Jurkat, Clone E6-1 (cell line): Measurements from ENCODE around the gene CHKB.
"Not testable (repeated sequence)": the region's sequence is repeated elsewhere in the genome, so short reads cannot be mapped to it uniquely, and the experiment has no call there.

Source experiments
- DNase-seq: peaks from one replicate; pipeline ENCODE4 v3.0.0-alpha.2; 2011; ENCODE audit warnings: low read depth, low spot score
- H3K4me3 ChIP-seq: 2 replicates; pipeline ENCODE4 v1.5.1; 2011; ENCODE audit warnings: mild to moderate bottlenecking, low read length, control low read depth, moderate library complexity

CHKB gene

DNA sequence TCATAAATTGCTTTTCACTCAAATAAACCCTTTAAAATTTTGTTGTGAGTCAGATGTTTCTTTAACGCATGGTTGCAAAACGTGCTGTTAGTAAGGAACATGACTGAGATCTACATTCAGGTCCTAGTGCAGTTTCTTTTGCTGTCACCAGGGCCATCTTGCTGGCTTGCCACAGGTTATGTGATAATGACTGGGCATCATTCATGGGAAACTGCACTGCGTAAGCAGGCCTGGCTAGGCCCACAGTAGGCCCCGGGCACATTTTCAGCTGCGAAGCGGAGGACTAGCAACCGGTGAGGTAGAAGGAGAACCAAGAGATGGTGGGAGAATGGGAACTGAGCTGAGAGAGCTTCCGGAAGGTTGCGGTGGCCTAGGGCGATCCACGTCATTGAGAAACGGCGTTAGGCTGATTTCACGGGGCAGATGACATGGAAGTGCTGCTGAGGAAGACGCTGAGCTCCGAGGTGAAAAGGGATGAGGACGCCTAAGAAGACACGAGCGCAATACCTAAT, 40.2 kb downstream of the CHKB start:
- no peak for DNase-seq
- H3K4me3 ChIP-seq = no peak overlapping the region

DNA sequence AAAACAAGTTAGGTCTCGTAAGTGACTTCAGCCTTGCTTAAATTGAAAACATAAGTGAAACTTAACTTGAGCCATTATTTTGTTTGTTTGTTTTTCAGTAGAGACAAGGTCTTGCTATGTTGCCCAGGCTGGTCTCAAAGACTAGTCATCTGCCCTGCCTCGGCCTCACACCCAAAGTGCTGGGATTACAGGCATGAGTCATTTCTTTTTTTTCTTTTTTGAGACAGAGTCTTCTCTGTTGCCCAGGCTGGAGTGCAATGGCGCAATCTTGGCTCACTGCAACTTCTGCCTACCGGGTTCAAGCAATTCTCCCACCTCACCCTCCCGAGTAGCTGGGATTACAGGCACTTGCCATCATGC, 41.0 kb downstream of the CHKB start:
- H3K4me3 ChIP-seq, DNase-seq: not testable (repeated sequence)

DNA sequence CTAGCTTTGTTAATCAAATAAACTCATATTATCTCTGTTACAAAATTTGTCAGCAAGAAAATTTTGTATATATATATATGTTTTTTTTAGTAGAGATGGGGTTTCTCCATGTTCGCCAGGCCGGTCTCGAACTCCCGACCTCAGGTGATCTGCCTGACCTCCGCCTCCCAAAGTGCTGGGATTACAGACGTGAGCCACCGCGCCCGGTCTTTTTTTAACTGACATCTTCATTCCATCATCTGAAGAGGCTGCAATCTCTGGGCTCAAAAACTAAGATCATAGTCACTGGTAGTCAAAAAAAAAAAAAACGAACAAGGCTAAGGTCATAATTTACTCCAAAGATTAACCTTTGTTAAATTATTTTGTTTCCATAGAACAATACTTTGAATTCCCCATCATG, 42.3 kb downstream of the CHKB start:
- DNase-seq = no peak
- no peak overlapping the region for H3K4me3 ChIP-seq

DNA sequence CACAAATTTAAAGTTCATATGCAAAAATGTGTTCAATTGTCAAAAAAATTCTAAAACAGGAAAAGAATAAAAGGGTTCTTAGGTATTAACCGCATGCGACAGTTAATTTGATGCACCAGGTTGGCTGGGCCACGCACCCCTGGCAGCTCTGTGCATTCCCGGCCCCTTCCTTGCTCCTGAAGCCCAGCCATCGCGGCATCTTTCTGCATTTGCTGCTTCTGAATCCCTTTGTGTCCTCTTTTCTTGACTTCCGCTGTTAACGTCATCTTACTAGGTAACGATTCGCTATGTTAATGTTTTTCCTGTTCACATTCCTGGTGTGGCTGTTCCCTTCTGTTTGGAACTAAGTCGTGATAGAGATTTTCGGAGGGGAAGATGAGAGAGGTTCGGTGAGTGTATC, 44.9 kb downstream of the CHKB start:
- no peak for DNase-seq
- H3K4me3 ChIP-seq = no peak overlapping the region

DNA sequence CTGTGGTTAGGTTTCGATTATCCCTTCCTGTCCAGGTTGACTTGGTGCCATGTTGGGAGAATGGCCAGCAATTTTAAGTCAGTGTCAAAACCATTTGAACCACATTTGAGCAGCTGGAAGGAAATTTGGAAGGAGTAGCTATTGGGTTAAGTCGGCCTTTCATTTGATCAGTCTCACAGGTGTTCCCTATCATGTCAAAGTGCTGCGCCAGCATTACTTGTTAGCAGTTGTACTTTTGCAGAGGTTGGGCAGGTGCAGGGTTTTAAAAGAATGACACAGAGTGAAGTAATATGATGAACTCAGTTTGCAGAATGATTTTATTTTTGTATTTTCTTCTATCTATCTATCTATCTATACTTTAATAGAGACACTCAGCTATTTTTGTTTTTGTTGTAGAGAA, 46.4 kb downstream of the CHKB start:
- DNase-seq = no peak
- H3K4me3 ChIP-seq = no peak overlapping the region

DNA sequence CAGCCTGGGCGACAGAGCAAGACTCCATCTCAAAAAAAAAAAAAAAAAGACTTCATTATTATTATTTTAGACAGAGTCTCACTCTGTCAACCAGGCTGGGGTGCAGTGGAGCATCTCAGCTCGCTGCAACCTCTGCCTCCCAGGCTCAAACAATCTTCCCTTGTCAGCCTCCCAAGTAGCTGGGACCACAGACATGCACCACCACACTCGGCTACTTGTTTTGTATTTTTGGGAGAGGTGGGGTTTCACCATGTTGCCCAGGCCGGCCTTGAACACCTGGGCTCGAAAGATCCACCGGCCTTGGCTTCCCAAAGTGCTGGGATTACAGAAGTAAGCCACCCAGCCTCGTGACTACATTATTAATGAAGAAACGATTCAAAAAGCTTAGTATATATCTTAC, 47.5 kb downstream of the CHKB start:
- no peak overlapping the region for H3K4me3 ChIP-seq

DNA sequence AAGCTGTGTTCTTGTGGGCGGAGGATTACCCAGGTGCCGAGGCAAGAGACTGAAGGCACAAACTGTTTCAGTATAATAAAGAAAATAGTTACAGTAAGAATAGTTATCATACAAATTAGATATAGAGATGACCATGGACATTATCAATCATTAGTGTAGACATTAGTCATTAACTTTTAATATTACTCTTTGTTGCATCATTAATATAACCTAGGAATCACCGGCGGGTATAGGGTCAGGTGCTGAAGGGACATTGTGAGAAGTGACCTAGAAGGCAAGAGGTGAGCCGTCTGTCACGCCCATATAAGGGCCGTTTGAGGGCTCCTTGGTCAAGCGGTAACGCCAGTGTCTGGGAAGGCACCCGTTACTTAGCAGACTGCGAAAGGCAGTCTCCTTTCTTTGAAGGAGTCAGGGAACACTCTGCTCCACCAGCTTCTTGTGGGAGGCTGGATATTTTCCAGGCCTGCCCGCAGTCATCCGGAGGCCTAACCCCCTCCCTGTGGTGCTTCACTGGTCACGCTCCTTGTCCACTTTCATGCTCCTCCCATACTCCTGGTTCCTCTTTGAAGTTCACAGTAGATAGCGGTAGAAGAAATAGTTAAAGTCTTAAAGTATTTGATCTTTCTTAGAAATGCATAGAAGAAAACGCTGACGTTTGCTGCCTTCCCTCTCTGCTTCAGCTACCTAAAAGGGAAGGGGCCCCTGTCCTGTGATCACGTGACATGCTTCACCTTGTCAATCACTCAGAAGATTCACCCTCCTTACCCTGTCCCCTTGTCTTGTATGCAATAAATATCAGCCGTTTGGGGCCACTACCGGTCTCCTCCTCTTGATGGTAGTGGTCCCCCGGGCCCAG, 48.6 kb downstream of the CHKB start:
- not testable (repeated sequence) for H3K4me3 ChIP-seq, DNase-seq

More for the DNA sequence above, 47.5 kb downstream of the CHKB start:
- no peak for DNase-seq

DNA sequence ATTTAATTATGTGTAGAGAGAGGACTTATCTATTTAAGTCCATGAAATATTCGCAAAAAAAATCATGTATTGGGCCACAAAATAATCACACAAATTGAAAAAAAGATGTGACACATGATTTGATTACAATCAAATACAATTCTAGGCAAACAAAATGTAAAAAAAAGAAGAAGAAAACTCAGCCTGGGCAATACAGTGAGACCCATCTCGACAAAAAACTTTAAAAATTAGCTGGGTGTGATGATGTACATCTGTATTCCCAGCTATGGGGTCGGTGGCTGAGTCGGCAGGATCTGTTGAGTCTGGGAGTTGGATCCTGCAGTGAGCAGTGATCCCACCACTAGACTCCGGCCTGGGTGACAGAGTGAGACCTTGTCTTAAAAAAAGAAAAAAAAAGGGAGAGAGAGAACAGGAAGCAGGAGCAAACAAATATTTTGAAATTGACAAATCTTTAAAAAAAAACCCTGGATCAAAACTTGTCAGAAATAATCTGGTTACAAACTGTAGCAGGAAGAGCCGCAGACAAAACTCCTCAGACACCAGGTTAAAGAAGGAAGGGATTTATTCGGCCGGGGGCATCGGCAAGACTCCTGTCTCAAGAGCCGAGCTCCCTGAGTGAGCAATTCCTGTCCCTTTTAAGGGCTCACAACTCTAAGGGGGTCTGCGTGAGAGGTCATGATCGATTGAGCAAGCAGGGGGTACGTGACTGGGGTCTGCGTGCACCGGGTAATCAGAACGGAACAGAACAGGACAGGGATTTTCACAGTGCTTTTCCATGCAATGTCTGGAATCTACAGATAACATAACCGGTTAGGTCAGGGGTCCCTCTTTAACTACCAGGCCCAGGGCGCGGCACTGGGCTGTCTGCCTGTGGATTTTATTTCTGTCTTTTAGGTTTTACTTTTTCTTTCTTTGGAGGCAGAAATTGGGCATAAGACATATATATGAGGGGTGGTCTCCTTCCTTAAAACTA, 49.5 kb downstream of the CHKB start:
- DNase-seq = no peak
- no peak overlapping the region for H3K4me3 ChIP-seq

DNA sequence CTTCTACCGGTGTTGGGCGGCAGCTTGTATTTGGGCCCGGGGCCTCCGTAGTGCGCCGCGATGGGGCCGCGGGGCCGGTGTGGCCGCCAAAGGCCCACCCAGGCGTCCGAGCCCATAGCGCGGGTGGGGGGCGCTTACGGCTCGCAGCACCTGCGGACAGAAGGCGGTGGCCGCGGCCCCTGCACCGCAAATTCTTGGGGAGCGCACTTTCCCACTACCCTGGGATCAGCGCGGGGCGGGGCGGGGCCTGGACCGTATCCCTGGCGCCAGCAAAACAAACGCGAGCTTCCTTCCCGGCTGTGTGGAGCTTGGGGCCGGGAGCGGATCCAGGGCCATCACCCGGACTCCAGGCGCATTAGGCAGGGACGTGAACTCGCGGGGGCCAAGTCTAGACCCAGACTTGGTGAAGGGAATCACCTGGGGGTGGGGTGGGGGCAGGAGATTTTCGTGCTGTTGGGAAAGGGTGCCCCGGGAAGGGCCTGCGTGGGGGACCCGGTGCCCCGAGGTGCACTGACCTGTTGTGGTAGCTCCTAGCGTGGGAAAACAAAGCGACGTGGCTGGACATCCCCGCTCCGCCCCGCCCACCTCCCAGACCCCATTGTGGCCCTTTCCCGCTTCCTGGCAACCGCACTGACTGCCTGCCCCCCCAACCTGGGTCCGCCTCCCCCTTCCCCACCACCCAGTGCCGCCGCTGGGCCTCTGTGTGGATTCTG, 50.5 kb downstream of the CHKB start:
- H3K4me3 ChIP-seq = no peak overlapping the region
- no peak for DNase-seq

DNA sequence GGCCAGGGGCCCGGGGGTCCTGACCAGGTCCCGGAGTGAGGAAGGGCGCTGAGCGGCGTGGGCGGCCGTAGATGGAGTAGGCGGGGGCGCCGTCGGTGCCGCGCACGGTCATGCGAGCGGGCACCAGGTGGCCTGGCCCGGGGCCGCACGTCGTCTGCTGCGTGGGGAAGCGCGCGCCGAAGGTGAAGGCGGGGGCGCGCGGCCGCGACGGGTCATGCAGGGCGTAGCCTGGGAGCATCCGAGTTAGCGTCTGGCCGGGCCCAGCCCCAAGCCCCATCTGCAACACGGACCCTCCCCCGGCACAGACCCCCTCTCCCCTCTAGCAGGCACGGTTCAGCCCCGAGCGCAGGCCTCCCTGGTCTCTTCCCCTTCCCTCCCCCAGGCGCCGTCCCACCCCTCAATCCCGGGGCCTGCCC, 51.1 kb downstream of the CHKB start:
- no peak overlapping the region for H3K4me3 ChIP-seq
- no peak for DNase-seq

DNA sequence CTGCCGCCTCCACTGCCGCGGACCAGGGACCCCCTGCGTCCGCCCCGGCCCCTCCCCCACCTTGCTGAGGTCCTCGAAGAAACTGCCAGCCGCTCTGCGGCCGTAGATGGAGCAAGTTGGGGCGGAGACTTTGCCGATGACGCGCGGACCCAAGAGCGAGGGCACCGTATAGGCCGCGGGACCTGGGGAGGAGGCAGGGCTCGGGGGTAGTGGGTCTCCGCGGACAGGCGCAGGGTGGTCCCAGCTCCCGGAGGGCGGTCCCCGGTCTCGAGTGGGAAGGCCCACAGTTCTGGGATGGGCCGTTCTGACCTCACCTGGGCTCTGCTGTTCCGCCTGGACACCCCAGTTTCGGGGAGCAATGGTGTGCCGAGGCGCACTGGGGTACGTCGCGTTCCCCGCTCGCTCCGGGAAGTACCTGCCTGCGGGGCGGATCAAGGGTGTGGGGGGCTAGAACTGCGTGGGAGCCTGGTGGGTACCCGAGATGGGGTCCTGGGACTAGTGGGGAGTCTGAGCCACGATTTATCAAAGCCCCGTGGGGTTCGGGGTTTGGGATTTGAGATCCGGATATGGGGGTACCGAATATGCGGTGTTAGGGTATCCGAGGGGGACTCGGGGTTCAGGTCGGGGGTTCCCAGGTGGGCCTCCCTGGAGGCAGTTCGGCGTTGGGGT, 51.6 kb downstream of the CHKB start:
- no peak for DNase-seq

DNA sequence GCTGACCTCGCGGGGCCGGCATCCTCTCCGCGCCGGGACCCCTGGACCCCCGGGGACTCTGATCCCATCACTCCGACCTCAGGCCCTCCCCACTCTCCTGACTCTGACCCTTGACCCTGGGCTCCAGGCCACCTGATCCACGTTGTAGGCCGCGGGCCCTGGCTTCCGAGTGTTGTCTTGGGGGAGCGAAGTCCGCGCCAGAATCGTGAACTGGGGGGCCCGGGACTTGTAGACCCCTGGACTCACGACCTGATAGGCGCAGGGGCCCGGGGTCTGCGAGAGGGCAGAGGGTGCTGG, 52.1 kb downstream of the CHKB start:
- H3K4me3 ChIP-seq = no peak overlapping the region
- DNase-seq = no peak

More for the DNA sequence above, 51.6 kb downstream of the CHKB start:
- H3K4me3 ChIP-seq = no peak overlapping the region

DNA sequence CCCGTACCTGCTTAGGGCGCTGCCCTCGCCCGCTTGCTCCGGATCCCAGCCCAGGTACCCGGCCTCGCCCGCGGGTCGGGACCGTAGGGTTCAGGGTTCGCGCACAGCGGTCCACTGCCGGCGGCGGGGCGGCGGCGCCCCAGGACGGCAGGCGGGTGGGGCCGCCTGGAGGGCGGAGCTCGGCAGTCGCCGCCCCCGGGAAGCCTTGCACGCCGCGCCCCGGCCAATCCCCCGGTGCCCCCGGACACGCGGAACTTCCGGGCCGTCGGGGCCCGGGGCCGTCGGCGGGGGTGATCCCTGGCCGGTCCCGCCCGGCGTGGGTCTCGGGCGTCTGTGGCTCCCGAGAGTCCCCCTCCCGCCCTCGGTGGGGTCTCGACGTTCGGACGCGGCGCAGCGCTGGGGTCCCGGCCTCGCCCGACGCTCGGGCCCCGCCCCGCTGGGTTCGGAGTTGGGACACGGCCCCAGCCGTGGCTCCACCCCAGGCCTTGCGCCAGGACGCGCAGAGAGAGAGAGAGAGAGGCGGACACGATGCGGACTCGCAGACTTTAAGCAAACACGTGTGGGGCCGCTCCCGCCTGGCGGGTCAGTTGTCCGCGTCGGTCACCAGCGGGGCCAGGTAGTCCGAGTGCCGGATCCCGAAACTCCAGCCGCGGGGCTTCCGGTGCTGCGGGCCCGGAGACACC, 52.6 kb downstream of the CHKB start, which contains the start of gene TYMP:
TYMP (minus strand) TSS at position 116 of the 683 bp plus-strand sequence. CDS start 303 bp downstream, outside the sequence.
- no peak within 1 kb of the TSS for H3K4me3 ChIP-seq
- no peak for DNase-seq

DNA sequence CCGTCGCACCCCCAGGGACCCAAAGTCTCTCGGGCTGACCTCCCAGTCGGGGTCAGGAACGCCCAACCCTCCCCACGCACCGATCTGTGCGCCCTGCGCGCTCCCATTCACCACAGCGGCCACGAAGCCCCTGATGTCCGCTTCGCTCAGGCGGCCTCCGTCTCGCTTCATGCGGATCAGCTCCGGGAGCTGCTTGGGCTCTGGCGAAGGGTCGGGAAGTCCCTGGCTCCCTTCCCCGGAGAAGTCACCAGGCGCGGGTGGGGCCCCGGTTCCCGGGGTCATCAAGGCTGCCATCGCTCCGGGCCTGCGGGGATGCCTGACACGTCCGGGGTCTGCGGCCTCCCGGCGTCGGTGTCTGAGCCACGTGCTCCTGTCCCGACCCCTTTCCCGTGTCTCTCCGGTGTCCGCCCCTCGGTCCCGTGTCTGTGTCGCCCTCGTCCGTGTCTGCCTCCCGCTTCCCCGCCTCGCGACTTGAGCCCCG, 53.2 kb downstream of the CHKB start:
- no peak overlapping the region for H3K4me3 ChIP-seq
- DNase-seq = no peak
